Measurements from ENCODE around the gene CRELD2. TPM values are rescaled to one million over a fixed set of nuclear protein-coding genes. Genes with fewer than 3 reads are reported as not detected.

The CRELD2 gene
- total and polyA plus RNA-seq, 2 of the 13 experiments (the other 11 are each of a cell fraction or from before 2014, with no cell fraction given), result 17.2 to 44.7 TPM

DNA sequence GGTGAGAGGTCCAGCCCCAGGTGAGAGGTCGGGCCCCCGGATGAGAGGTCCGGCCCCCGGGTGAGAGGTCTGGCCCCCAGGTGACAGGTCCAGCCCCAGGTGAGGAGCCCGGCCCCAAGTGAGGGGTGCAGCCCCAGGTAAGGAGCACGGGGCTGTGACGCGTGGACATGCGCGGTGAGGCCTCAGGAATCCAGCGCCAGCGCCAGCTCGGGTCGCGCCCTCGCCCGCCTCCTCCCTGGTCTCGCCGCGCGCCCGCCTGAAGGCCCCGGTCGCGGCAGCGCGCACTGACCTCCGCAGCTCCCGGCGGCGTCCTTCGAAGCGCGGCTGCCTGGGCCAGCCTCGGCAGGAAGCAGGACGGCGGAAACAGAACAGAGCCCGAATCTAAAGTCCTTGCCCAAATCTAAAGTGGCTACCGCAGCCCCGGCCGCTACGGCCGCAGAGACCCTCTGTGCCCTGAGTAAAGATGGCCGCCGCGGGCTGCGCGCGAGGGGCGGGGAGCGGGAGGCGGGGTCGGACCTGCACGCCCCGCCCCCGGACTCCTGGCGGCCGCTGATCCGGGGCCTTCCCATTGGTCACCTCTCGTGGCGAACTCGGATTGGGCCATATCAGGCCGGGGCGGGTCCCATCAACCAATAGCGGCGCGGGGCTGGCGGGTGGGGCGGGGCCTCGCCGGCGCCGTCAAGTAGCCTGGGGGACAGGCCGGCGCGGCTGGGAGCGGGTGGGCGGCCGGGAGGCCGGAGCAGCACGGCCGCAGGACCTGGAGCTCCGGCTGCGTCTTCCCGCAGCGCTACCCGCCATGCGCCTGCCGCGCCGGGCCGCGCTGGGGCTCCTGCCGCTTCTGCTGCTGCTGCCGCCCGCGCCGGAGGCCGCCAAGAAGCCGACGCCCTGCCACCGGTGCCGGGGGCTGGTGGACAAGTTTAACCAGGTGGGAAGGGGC, at the start of gene CRELD2, which contains the start of gene ALG12 (continued):
- no peak for TF ChIP-seq CREB1 (IDR thresholded peaks at IDR 0.05)
- no peak for TF ChIP-seq CREB1 (CRISPR knock-in tag; IDR thresholded peaks at IDR 0.05)
- no peak for TF ChIP-seq HOXA7 (CRISPR knock-in tag; IDR thresholded peaks at IDR 0.05)
- TF ChIP-seq, protein P1, sequence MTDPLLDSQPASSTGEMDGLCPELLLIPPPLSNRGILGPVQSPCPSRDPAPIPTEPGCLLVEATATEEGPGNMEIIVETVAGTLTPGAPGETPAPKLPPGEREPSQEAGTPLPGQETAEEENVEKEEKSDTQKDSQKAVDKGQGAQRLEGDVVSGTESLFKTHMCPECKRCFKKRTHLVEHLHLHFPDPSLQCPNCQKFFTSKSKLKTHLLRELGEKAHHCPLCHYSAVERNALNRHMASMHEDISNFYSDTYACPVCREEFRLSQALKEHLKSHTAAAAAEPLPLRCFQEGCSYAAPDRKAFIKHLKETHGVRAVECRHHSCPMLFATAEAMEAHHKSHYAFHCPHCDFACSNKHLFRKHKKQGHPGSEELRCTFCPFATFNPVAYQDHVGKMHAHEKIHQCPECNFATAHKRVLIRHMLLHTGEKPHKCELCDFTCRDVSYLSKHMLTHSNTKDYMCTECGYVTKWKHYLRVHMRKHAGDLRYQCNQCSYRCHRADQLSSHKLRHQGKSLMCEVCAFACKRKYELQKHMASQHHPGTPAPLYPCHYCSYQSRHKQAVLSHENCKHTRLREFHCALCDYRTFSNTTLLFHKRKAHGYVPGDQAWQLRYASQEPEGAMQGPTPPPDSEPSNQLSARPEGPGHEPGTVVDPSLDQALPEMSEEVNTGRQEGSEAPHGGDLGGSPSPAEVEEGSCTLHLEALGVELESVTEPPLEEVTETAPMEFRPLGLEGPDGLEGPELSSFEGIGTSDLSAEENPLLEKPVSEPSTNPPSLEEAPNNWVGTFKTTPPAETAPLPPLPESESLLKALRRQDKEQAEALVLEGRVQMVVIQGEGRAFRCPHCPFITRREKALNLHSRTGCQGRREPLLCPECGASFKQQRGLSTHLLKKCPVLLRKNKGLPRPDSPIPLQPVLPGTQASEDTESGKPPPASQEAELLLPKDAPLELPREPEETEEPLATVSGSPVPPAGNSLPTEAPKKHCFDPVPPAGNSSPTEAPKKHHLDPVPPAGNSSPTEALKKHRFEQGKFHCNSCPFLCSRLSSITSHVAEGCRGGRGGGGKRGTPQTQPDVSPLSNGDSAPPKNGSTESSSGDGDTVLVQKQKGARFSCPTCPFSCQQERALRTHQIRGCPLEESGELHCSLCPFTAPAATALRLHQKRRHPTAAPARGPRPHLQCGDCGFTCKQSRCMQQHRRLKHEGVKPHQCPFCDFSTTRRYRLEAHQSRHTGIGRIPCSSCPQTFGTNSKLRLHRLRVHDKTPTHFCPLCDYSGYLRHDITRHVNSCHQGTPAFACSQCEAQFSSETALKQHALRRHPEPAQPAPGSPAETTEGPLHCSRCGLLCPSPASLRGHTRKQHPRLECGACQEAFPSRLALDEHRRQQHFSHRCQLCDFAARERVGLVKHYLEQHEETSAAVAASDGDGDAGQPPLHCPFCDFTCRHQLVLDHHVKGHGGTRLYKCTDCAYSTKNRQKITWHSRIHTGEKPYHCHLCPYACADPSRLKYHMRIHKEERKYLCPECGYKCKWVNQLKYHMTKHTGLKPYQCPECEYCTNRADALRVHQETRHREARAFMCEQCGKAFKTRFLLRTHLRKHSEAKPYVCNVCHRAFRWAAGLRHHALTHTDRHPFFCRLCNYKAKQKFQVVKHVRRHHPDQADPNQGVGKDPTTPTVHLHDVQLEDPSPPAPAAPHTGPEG (CRISPR knock-in tag; IDR thresholded peaks at IDR 0.05), result no peak
- TF ChIP-seq ZSCAN21 (CRISPR knock-in tag; IDR thresholded peaks at IDR 0.05; ENCODE audit: borderline replicate concordance), result 0 out of 2 replicates have a peak, but pooled peaks have one; percentile 11
- TF ChIP-seq ZNF354B (CRISPR knock-in tag; IDR thresholded peaks at IDR 0.05), result no peak
- peak; percentile 11 for TF ChIP-seq RBM39 (IDR thresholded peaks at IDR 0.05; ENCODE audit: low read depth, low read length, poor library complexity, severe bottlenecking)
- TF ChIP-seq, protein P2, sequence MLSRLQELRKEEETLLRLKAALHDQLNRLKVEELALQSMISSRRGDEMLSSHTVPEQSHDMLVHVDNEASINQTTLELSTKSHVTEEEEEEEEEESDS (CRISPR knock-in tag; IDR thresholded peaks at IDR 0.05; ENCODE audit: borderline replicate concordance), result no peak
- TF ChIP-seq ZNF563 (CRISPR knock-in tag; IDR thresholded peaks at IDR 0.05), result peak; percentile 78; the same call in 1 of the 2 replicates
- peak; percentile 43; the same call in 1 of the 2 replicates for TF ChIP-seq EEA1 (CRISPR knock-in tag; IDR thresholded peaks at IDR 0.05; ENCODE audit: borderline replicate concordance)
- TF ChIP-seq RBM22 (optimal IDR thresholded peaks at IDR 0.05; ENCODE audit: low read length), result no peak
- TF ChIP-seq ZNF230 (CRISPR knock-in tag; IDR thresholded peaks at IDR 0.05), result no peak
- no peak for TF ChIP-seq ZBTB21 (CRISPR knock-in tag; IDR thresholded peaks at IDR 0.05)
- TF ChIP-seq RAD51 (IDR thresholded peaks at IDR 0.05; ENCODE audit: borderline replicate concordance), result no peak
- no peak for TF ChIP-seq ZNF207 (IDR thresholded peaks at IDR 0.05; ENCODE audit: borderline replicate concordance)
- TF ChIP-seq ELF1 (CRISPR knock-in tag; IDR thresholded peaks at IDR 0.05), result 0 out of 2 replicates have a peak, but pooled peaks have one; percentile 10
- TF ChIP-seq, protein P3, sequence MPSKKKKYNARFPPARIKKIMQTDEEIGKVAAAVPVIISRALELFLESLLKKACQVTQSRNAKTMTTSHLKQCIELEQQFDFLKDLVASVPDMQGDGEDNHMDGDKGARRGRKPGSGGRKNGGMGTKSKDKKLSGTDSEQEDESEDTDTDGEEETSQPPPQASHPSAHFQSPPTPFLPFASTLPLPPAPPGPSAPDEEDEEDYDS (CRISPR knock-in tag; IDR thresholded peaks at IDR 0.05), result peak; percentile 70; the same call in 1 of the 2 replicates
- TF ChIP-seq ZNF780A (CRISPR knock-in tag; IDR thresholded peaks at IDR 0.05), result no peak
- TF ChIP-seq NFRKB (IDR thresholded peaks at IDR 0.05), result no peak
- TF ChIP-seq ESRRA (CRISPR knock-in tag; IDR thresholded peaks at IDR 0.05; ENCODE audit: low read depth), result peak; percentile 47; the same call in 1 of the 2 replicates
- TF ChIP-seq, protein P4, sequence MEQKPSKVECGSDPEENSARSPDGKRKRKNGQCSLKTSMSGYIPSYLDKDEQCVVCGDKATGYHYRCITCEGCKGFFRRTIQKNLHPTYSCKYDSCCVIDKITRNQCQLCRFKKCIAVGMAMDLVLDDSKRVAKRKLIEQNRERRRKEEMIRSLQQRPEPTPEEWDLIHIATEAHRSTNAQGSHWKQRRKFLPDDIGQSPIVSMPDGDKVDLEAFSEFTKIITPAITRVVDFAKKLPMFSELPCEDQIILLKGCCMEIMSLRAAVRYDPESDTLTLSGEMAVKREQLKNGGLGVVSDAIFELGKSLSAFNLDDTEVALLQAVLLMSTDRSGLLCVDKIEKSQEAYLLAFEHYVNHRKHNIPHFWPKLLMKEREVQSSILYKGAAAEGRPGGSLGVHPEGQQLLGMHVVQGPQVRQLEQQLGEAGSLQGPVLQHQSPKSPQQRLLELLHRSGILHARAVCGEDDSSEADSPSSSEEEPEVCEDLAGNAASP (CRISPR knock-in tag; IDR thresholded peaks at IDR 0.05; ENCODE audit: borderline replicate concordance), result peak; percentile 64
- 0 out of 2 replicates have a peak, but pooled peaks have one; percentile 17 for TF ChIP-seq ZNF788 (CRISPR knock-in tag; IDR thresholded peaks at IDR 0.05; ENCODE audit: borderline replicate concordance)

Data from HepG2 (cell line).